HG03460 (cell line): ENCODE data around the gene GRB10.
"Not testable (repeated sequence)": the region's sequence is repeated elsewhere in the genome, so short reads cannot be mapped to it uniquely, and the experiment has no call there.

Experiments
- ATAC-seq: cut with Tn5 transposase; IDR thresholded peaks from one replicate; pipeline ENCODE4 v1.9.1; 2021; ENCODE audit not compliant: unreplicated experiment

GRB10 gene

GRCh38 chr7:50779427-50779826 lies 3.3 kb downstream of the GRB10 start:
- no peak for ATAC-seq

DNA sequence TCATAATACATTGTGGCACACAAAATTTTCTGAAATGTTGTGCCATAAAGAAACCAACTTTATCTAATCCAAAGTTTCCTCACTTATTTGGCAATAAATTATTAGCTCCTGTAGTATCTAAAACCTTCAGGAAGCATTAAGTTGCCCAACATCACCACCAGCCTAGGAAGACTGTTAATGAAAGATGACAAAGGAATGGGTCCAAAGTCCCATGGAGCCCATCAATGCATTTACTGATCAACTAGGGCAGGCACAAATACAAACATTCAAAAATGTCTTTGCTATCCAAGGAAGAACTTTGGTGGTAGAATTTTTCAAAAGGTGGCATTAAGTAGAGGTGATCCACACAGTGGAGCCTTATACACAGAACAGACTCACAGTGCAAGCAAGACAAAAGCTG lies 4.5 kb downstream of the GRB10 start:
- ATAC-seq = no peak

GRCh38 chr7:50775836-50776235 lies 6.9 kb downstream of the GRB10 start:
- ATAC-seq = no peak

GRCh38 chr7:50775231-50775630 lies 7.5 kb downstream of the GRB10 start:
- no peak for ATAC-seq

DNA sequence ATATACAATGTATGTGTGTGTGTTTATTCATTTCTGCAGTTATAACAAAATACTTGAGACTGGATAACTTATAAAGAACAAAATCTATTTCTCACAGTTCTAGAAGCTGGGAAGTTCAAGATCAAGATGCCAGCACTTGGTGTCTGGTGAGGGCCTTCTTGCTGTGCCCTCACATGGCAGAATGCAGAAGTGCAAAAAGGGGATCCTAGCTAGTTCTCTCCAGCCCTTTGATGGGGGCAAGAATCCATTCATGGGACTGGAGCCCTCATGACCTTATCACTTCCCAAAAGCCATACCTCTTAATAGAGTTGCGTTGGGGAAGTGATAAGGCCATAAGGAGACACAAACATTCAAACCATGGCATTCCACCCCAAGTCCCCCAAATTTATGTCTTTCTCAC lies 8.4 kb downstream of the GRB10 start:
- no peak for ATAC-seq

- not testable (repeated sequence) for ATAC-seq
These were observed 9.6 kb downstream of the GRB10 start for GRCh38 chr7:50773071-50773470.

DNA sequence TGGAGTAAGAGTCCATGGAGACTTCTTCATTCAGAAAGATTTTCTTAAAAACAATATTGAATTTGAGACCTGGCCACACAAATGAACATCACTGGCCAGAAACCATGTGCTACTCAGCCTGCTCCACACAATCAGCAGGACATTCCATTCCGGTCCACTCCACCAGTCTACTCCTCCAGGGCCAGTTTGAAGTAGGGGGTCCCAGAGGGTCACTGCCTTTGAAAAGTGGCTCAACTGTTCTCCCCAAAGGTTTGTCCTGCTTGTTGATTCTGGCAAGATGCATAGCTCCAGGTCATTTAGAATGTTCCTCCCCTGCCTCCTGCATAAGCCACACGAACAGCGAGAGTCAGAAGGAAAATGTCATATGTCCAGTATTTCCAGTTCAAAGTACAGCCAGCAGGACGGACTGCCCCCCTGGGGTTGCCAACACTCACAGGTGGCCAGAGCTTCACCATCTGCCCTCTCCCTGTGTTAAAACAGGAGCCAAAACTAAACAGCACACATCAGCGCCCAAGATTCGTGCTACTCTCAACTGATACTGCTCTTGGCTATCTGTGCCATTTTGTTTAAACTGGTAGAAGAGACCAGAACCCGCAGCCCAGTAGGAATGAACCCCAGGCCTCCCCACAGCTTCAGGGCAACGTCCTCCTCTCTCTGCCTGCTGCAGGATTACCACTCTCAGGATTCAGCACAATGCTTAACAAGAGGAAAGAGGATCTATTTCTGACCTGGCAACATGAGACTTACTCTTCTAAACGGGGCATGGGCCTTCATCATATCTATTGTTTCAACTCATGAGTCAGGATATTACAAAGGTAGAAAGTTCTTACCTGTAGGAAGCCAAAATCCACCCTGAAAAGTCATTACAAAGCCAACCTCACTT lies 11.3 kb downstream of the GRB10 start:
- ATAC-seq = no peak

- ATAC-seq = no peak
These were observed 13.9 kb downstream of the GRB10 start for GRCh38 chr7:50768485-50769474.

DNA sequence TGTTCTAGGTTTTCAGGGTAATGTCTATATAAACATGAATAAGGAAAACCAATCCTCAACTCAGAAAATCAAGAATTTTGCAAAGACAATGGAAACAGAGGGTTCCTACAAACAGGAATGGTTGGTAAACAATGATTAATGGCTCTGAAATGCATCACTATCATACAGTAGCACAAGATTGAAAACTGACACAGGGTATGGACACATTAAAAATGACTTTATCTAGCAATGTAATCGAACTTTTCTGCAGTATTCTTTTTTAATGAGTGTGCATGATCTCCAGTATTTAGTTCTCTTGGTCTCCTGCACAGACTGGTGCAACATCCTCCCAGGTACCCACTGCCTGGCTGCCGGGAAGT lies 15.9 kb downstream of the GRB10 start:
- ATAC-seq = no peak

- ATAC-seq = no peak
These were observed 16.4 kb downstream of the GRB10 start for GRCh38 chr7:50766106-50766848.

DNA sequence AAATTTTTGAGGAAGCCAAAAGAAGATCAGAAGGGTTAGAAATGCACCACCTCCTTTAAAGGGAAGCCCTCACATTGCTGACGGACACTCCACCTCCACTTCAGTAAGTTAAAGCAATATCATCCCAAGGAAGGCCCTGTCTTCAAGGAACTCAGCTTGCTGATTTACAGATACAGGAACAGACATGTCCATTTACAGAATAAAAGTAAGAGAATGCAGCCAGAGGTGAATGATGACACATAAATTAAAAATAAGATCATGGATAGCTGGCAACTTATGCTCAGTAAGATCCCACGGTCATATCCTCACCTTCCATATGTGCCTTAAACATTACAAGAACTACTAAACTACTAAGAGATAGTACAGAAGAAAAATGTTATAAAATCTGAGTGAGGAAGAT lies 20.4 kb downstream of the GRB10 start:
- ATAC-seq = no peak

DNA sequence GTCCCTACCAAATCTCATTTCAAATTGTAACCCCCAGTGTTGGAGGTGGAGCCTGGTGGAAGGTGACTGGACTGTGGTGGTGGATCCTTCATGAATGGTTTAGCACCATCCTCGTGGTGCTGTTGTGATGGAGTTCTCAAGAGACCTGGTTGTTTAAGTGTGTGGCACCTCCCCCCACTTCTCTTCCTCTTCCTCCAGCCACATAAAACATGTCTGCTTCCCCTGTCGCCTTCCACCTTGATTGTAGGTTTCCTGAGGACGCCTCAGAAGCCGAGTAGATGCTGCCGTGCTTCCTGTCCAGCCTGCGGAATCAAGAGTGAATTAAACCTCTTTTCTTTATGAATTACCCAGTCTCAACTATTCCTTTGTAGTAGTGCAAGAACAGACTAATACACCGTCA lies 21.0 kb downstream of the GRB10 start:
- no peak for ATAC-seq

GRCh38 chr7:50757703-50758390 lies 24.8 kb downstream of the GRB10 start:
- no peak for ATAC-seq

DNA sequence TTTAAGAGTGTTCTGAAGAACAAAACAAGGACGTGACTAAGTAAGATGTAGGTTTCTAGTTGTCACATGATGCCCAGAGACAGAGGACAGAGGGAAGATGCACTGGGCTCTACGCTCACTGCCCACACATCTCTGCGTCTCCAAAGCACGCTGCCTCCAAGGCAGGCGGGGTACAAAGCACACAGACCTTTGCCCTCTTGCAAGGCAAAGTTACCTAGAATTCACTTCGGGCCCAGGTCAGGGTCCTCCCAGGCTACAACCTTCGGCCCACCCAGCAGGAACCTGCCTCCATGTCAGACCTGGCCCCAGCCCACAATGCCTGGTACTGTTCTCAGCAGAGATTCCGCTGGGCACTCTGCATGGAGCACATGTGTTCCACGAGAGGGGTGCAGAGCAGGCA lies 26.5 kb downstream of the GRB10 start:
- no peak for ATAC-seq

- ATAC-seq = no peak
These were observed 28.0 kb downstream of the GRB10 start for GRCh38 chr7:50754684-50755083.

DNA sequence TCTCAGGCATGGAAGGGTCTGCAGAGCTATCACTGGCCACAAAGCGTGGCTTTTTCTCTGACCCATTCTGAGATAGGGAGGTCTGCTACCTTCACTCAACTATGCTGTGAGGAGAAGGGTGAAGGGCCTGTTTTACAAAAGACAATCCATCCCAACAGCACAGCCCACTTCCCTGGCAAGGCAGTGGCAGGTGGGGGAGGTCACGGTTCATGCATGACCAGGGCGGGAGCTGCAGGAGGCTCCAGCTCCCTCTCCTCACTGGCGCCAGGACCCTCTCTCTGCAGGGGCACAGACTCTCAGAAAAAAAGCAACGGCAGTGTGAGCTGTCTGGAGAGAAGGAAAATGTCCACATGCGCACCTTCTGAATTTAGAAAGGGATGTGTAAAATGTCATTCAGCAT lies 28.5 kb downstream of the GRB10 start:
- no peak for ATAC-seq

DNA sequence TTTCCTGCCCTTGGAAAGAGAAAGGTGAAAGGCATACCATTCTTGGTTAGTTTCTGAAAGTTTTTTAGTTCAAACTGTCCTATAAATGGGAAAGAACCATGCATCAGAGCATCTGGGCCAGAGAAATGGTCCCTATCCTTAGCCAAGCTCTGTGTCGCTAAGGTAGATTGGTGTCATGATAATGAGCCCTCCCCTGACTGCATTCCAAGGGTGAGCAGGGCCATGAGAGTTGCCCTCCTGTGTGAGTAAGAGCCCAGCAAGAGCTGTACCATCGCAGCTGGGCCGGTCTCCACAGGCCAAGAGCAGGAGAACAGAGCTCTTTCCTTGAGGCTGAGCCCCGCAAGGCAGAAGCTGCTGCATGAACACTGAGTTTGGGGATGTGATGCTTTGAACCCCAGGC lies 30.3 kb downstream of the GRB10 start:
- ATAC-seq = no peak

DNA sequence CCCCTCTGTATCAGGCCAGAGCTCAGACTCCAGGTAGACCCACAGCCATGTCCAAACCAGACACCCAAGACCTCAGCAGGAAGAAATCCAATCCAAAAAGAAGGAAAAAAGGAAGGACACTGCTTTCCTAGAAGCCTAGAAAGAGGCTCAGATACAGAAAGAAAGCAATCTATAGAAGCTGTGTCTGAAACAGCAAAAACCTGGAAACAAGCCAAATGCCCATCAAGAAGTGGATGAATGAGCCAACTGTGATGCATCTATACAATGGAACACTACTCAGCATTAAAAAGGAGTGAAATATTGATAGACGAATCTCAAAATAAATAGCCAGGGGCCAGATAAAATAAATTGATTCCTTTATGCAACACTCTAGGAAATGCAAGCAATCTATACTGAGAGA lies 31.6 kb downstream of the GRB10 start:
- ATAC-seq = no peak

- no peak for ATAC-seq
These were observed 32.8 kb downstream of the GRB10 start for GRCh38 chr7:50749896-50750295.

- no peak for ATAC-seq
These were observed 34.2 kb downstream of the GRB10 start for GRCh38 chr7:50748472-50748871.

GRCh38 chr7:50745835-50746234 lies 36.9 kb downstream of the GRB10 start:
- no peak for ATAC-seq
